PC-3 (cell line): ENCODE results near the gene CNP. TPM values are rescaled to one million over a fixed set of nuclear protein-coding genes. Genes with fewer than 3 reads are reported as not detected.

Experiments used
- ATAC-seq: fragments of 200-7000 bp; cut with Tn5 transposase; 2 replicates; pipeline ENCODE4 v1.9.1; 2020; ENCODE audit warnings: mild to moderate bottlenecking, moderate library complexity
- BruUV-seq: library from RNA; stranded (reverse); fragments of 400-500 nt; replicated peaks from 2 replicates; lab custom pipeline; 2021; lab: Mats Ljungman, UMichigan
- CTCF ChIA-PET: fragments of 300-600 bp; sonication (Branson Sonifier 250); formaldehyde crosslinking; loops from one replicate; lab custom pipeline; 2022; ENCODE audit warnings: antibody characterized with exemption; lab: Charles Lee
- POLR2A ChIA-PET: fragments of 300-600 bp; sonication (Branson Sonifier 250); formaldehyde crosslinking; loops from one replicate; lab custom pipeline; 2022; ENCODE audit warnings: antibody characterized with exemption; ENCODE audit not compliant: unreplicated experiment; lab: Charles Lee
- DNase-seq: peaks from one replicate; pipeline ENCODE4 v3.0.0-alpha.2; 2015
- H2AFZ ChIP-seq: fragments of 300-600 bp; sonication (generic); 2 replicates; pipeline ENCODE4 v1.6.0; 2016; ENCODE audit warnings: antibody characterized with exemption, low read length
- H3F3A ChIP-seq: fragments of 300-600 bp; sonication (generic); one replicate; pipeline ENCODE4 v1.6.0; 2017; ENCODE audit warnings: antibody characterized with exemption, low read length, control low read depth, mild to moderate bottlenecking; ENCODE audit not compliant: unreplicated experiment
- H3K27ac ChIP-seq: fragments of 300-600 bp; sonication (generic); 2 replicates; pipeline ENCODE4 v1.5.1; 2016; ENCODE audit warnings: mild to moderate bottlenecking, low read length
- H3K27me3 ChIP-seq: fragments of 300-600 bp; sonication (generic); 2 replicates; pipeline ENCODE4 v1.6.1; 2016; ENCODE audit warnings: low read length, mixed read lengths
- H3K36me3 ChIP-seq: fragments of 300-600 bp; sonication (generic); 2 replicates; pipeline ENCODE4 v1.6.1; 2016; ENCODE audit warnings: low read depth, mixed run types, low read length, mixed read lengths
- H3K4me1 ChIP-seq: fragments of 300-600 bp; sonication (generic); 2 replicates; pipeline ENCODE4 v1.5.1; 2016; ENCODE audit warnings: low read length; ENCODE audit not compliant: insufficient read depth
- H3K4me2 ChIP-seq: fragments of 300-600 bp; sonication (generic); 2 replicates; pipeline ENCODE4 v1.6.0; 2016; ENCODE audit warnings: low read length
- H3K4me3 ChIP-seq: fragments of 300-600 bp; sonication (generic); 2 replicates; pipeline ENCODE4 v1.5.1; 2016; ENCODE audit warnings: mild to moderate bottlenecking, low read length, mixed read lengths
- H3K79me2 ChIP-seq: fragments of 300-600 bp; sonication (generic); 2 replicates; pipeline ENCODE4 v1.6.1; 2017; ENCODE audit warnings: low read length, mixed read lengths
- H3K9ac ChIP-seq: fragments of 300-600 bp; sonication (generic); 2 replicates; pipeline ENCODE4 v1.6.0; 2016; ENCODE audit warnings: mild to moderate bottlenecking, low read length
- H3K9me2 ChIP-seq: fragments of 300-600 bp; sonication (generic); replicated peaks from 2 replicates; pipeline ENCODE4 v1.6.1; 2016; ENCODE audit warnings: mixed run types, low read length, mixed read lengths
- H3K9me3 ChIP-seq: fragments of 300-600 bp; sonication (generic); 2 replicates; pipeline ENCODE4 v1.6.1; 2016; ENCODE audit warnings: low read length, mixed read lengths
- H4K20me1 ChIP-seq: fragments of 300-600 bp; sonication (generic); 2 replicates; pipeline ENCODE4 v1.6.1; 2016; ENCODE audit warnings: low read length, mixed read lengths
- CTCF ChIP-seq: fragments of 300-600 bp; sonication (generic); conservative IDR thresholded peaks from 2 replicates; pipeline ENCODE4 v1.5.1; 2017; ENCODE audit warnings: antibody characterized with exemption, low read depth, mild to moderate bottlenecking, low read length
- EZH2 ChIP-seq: fragments of 300-600 bp; sonication (generic); IDR thresholded peaks from one replicate; pipeline ENCODE4 v1.6.1; 2017; ENCODE audit warnings: antibody characterized with exemption, mild to moderate bottlenecking, low read length; ENCODE audit not compliant: unreplicated experiment
- EZH2phosphoT487 ChIP-seq: fragments of 300-600 bp; sonication (generic); IDR thresholded peaks from 2 replicates; pipeline ENCODE4 v1.6.1; 2018; ENCODE audit warnings: mild to moderate bottlenecking, antibody characterized with exemption, low read length, borderline replicate concordance
- intact Hi-C: fragments of 100-400 bp; cut with micrococcal nuclease; formaldehyde crosslinking; loops from 2 replicates; pipeline ENCODE4 v1.9.0; 2023
- total RNA-seq: library from RNA; depleted of rRNA; stranded (reverse); fragments of >200 nt; gene quantifications from 2 replicates; pipeline ENCODE4 v1.2.3, GENCODE V29; 2014

Gene CNP
- total RNA-seq, 1 experiment from 2014 or later = 91.6 TPM

- CTCF ChIA-PET = no interaction called here
- H3K9me3 ChIP-seq = no peaks in the 10 kb centered on the region
Observed at GRCh38 chr17:41956522-41956921, 10.1 kb upstream of the CNP start.

DNA sequence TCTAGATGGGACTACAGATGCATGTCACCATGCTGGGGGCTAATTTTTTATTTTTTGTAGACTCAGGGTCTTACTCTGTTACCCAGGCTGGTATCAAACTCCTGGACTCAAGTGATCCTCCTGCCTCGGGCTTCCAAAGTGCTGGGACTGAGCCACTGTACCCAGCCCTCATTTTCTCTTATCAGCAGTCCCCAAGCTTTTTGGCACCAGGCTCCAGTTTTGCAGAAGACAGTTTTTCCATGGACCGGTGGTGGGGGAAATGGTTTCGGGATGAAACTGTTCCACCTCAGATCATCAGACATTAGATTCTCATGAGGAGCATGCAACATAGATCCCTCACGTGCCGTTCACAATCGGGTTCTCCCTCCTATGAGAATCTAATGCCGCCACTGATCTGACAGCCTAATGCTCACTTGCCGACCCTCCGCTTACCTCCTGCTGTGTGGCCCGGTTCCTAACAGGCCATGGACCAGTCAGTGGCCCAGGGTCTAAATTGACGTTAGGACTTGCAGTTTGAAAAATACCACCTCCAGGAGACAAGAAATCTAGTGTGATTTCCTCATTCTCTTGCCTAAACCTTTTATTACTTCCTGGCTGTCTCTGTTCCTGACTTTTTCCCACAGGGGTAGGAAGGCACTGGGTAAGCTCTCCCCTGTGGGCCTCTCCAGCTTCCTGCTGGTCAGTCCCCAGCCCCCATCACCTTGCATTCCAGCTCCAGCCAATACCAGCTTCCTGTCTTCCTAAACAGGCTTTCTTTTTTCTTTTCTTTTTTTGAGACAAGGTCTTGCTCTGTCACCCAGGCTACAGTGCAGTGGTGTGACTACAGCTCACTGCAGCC, 9.3 kb upstream of the CNP start:
- intact Hi-C loops = no loop called here
- BruUV-seq = no TSS peak
- Histone ChIP-seq H3K79me2 (no peaks in the 10 kb centered on the region), H3F3A (no peaks in the 10 kb centered on the region), H3K36me3 (no peaks in the 10 kb centered on the region), H3K9me2 (no peaks in the 10 kb centered on the region), H2AFZ (no peak overlapping the region), H3K4me2 (no peak overlapping the region), H3K9ac (no peak overlapping the region), H3K4me3 (no peak overlapping the region), H3K27me3 (no peaks in the 10 kb centered on the region), H3K4me1 (no peaks in the 10 kb centered on the region), H3K27ac (no peak overlapping the region), H3K9me3 (no peaks in the 10 kb centered on the region), H4K20me1 (no peaks in the 10 kb centered on the region)
- CTCF ChIA-PET = no interaction called here
- DNase-seq (no peak), ATAC-seq (no peak; the same call in 1 of the 2 replicates)
- POLR2A ChIA-PET = no interaction called here
- TF ChIP-seq EZH2phosphoT487 (no peak), CTCF (no peak), EZH2 (no peak)

More at GRCh38 chr17:41956522-41956921, 10.1 kb upstream of the CNP start:
- DNase-seq (no peak), ATAC-seq (no peak)
- no peaks in the 10 kb centered on the region for H3K27me3 ChIP-seq
- TF ChIP-seq EZH2phosphoT487 (no peak), CTCF (no peak)
- no peak overlapping the region for H3K27ac ChIP-seq
- H3K4me1 ChIP-seq = no peaks in the 10 kb centered on the region
- H2AFZ ChIP-seq = no peak overlapping the region
- intact Hi-C loops = no loop called here
- no peak overlapping the region for H3K4me3 ChIP-seq
- no peaks in the 10 kb centered on the region for H3K79me2 ChIP-seq
- POLR2A ChIA-PET = no interaction called here
- H3K9ac ChIP-seq = no peak overlapping the region
- no peaks in the 10 kb centered on the region for H3K9me2 ChIP-seq
- no peak overlapping the region for H3K4me2 ChIP-seq
- no peaks in the 10 kb centered on the region for H4K20me1 ChIP-seq
- no peaks in the 10 kb centered on the region for H3K36me3 ChIP-seq
- BruUV-seq = no TSS peak
- H3F3A ChIP-seq = no peaks in the 10 kb centered on the region

DNA sequence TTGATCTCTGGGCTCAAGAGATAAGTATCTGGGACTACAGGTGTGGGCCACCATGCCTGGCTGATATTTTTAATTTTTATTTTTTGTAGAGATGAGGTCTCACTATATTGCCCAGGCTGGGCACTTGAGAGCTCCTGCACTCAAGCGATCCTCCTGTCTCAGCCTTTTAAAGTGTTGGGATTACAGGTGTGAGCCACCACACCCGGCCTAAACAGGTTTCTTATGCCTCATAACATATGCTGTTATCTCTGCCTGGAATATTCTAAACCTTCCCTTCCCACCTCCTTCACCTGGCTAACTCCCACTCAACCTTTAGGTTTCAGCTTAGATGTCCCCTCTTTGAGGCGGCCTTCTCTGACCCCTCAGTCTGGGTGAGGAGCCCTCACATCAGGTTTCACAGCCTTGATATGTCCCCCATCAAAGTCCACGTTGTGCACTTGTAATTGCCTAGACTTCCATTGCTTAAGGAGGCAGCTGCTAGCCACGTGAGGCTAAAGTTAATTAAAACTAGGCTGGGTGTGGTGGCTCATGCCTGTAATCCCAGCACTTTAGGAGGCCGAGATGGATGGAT, 8.6 kb upstream of the CNP start:
- POLR2A ChIA-PET = no interaction called here
- Histone ChIP-seq H3K36me3 (no peaks in the 10 kb centered on the region), H3K4me2 (no peak overlapping the region), H3K9me2 (no peaks in the 10 kb centered on the region), H3K4me3 (no peak overlapping the region), H3K9me3 (no peaks in the 10 kb centered on the region), H3K79me2 (no peaks in the 10 kb centered on the region), H3F3A (no peaks in the 10 kb centered on the region), H3K27me3 (no peaks in the 10 kb centered on the region), H2AFZ (no peak overlapping the region), H3K4me1 (no peaks in the 10 kb centered on the region), H4K20me1 (no peaks in the 10 kb centered on the region), H3K9ac (no peak overlapping the region), H3K27ac (no peak overlapping the region)
- BruUV-seq = no TSS peak
- ATAC-seq (no peak), DNase-seq (no peak)
- CTCF ChIA-PET = interaction anchor here (0.5 kb wide), 1 partner anchor 66 kb away, joined by 8 read pairs; no protein-coding TSS in a partner anchor
- intact Hi-C loops = no loop called here
- TF ChIP-seq CTCF (no peak), EZH2 (no peak), EZH2phosphoT487 (no peak)
